Measurements from ENCODE around the gene FSD1L. TPM values are rescaled to one million over a fixed set of nuclear protein-coding genes. Genes with fewer than 3 reads are reported as not detected.

Gene FSD1L
- total RNA-seq, 4 donors from 2014 or later, result 1.8 to 16.8 (median 7.0) TPM

DNA sequence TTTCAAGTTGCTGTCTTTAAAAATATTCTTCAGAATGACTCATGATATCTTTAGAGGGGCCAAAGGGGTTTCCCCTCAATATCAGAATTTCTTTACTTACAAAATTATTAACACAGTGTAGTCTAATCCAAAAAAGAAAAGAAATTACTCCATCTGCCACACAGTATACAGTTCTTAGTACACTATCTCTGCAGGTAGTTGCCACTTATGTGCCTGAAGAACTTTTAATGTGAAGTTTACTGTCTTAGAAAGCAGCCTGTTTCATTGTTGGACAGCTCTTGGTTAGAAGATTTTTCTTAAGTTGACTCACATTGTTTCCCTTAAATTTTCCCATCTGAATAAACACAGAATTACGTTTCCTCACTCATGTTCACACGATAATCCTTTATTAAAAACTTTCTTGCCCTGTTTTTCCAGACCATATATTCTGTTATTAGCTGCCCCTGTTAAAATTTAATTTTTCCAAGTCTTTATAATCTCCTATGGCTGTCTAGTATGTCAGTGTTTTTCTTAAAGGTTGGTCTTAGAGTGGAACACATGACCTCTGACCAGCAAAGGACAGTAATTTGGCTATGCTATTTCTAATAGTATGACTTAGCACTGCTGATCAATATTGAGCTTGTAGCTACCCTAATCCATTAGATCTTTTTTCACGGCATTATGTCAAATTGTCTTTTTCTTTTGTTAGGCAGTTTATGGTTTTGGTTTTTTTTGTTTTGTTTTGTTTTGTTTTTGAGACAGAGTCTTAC is 88.3 kb downstream of the FSD1L start:
- intact Hi-C loops (cut with DNase I; ENCODE audit: low total_unique reads) (no loop called here), in situ Hi-C loops (cut with MboI; ENCODE audit: low pct_ligation_motif_present in 1 of 4, low pct_unique_long_range_greater_than_20kb in 1 of 4, low sequenced_read_pairs in 3 of 4) (no loop called here)
- H3K27ac ChIP-seq, result no peak overlapping the region
- H3K27me3 ChIP-seq, result no peaks in the 10 kb centered on the region
- peaks cover 0 to 4% (median 0%) of the 10 kb centered on the region in 4 donors for H3K4me1 ChIP-seq
- TF ChIP-seq POLR2A (IDR thresholded peaks at IDR 0.05) (no peak), POLR2AphosphoS5 (IDR thresholded peaks at IDR 0.05) (no peak), EP300 (IDR thresholded peaks at IDR 0.05; ENCODE audit: low read depth) (no peak), CTCF (IDR thresholded peaks at IDR 0.05) (no peak)
- H3K4me3 ChIP-seq, result no peak overlapping the region
- WGBS, 2 donors (ENCODE audit: low coverage in 1 of 2), result 79 to 91% methylated on average over 3 of the region's 3 CpGs
- H3K9me3 ChIP-seq, result no peaks in the 10 kb centered on the region
- H3K36me3 ChIP-seq, result peaks cover 0 to 5% (median 1%) of the 10 kb centered on the region in 4 donors
- DNase-seq, result no peak

- DNase-seq, result no peak
- TF ChIP-seq CTCF (IDR thresholded peaks at IDR 0.05) (no peak), POLR2AphosphoS5 (IDR thresholded peaks at IDR 0.05) (no peak), POLR2A (IDR thresholded peaks at IDR 0.05) (no peak), EP300 (IDR thresholded peaks at IDR 0.05; ENCODE audit: low read depth) (no peak)
- Histone ChIP-seq H3K4me1 (no peaks in the 10 kb centered on the region), H3K9me3 (no peaks in the 10 kb centered on the region), H3K27ac (no peak overlapping the region), H3K36me3 (peaks cover 0 to 5% (median 1%) of the 10 kb centered on the region in 4 donors), H3K4me3 (no peak overlapping the region), H3K27me3 (no peaks in the 10 kb centered on the region)
- WGBS, 2 donors (ENCODE audit: low coverage in 1 of 2), result 100% methylated on average over 1 of the region's 1 CpG
- in situ Hi-C loops (cut with MboI; ENCODE audit: low pct_ligation_motif_present in 1 of 4, low pct_unique_long_range_greater_than_20kb in 1 of 4, low sequenced_read_pairs in 3 of 4) (no loop called here), intact Hi-C loops (cut with DNase I; ENCODE audit: low total_unique reads) (no loop called here)
These were observed 91.6 kb downstream of the FSD1L start for GRCh38 chr9:105539452-105539851.

- H3K36me3 ChIP-seq, result peaks cover 0 to 3% (median 0%) of the 10 kb centered on the region in 4 donors
- DNase-seq, result no peak
- intact Hi-C loops (cut with DNase I; ENCODE audit: low total_unique reads) (no loop called here), in situ Hi-C loops (cut with MboI; ENCODE audit: low pct_ligation_motif_present in 1 of 4, low pct_unique_long_range_greater_than_20kb in 1 of 4, low sequenced_read_pairs in 3 of 4) (no loop called here)
- no peaks in the 10 kb centered on the region for H3K9me3 ChIP-seq
- no peak overlapping the region for H3K27ac ChIP-seq
- WGBS, 2 donors (ENCODE audit: low coverage in 1 of 2), result 72 to 97% methylated on average over 3 of the region's 3 CpGs
- TF ChIP-seq EP300 (IDR thresholded peaks at IDR 0.05; ENCODE audit: low read depth), result no peak
- TF ChIP-seq POLR2AphosphoS5 (IDR thresholded peaks at IDR 0.05), result no peak
- no peak for TF ChIP-seq POLR2A (IDR thresholded peaks at IDR 0.05)
- no peak for TF ChIP-seq CTCF (IDR thresholded peaks at IDR 0.05)
- H3K4me3 ChIP-seq, result no peak overlapping the region
- H3K4me1 ChIP-seq, result no peaks in the 10 kb centered on the region
- no peaks in the 10 kb centered on the region for H3K27me3 ChIP-seq
These were observed 94.0 kb downstream of the FSD1L start for GRCh38 chr9:105541838-105542237.

DNA sequence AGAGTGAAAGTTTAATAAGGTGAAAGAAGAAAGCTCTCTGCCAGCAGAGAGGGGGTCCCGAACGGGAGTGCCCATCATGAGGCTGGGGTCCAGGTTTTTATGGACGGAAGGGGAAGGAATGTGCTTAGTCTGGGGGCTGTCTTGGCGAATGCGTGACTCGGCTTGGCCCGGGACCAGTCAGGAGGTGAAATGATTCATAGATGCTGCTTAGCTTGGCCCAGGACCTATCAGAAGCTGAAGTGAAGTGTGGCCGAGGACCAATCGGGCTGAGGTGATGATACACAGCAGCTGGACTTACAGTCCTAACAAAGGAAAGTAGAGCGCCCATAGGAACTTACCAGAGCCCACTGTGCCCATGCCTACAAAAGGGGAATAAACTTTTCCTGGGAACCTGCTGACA is 106.2 kb downstream of the FSD1L start:
- 87 to 100% methylated on average over 2 to 10 of the region's 10 CpGs for WGBS, 2 donors (ENCODE audit: low coverage in 1 of 2)
- Histone ChIP-seq H3K27me3 (no peaks in the 10 kb centered on the region), H3K27ac (no peak overlapping the region), H3K4me3 (no peak overlapping the region), H3K4me1 (peaks cover 5 to 10% (median 6%) of the 10 kb centered on the region in 4 donors), H3K36me3 (no peaks in the 10 kb centered on the region), H3K9me3 (no peaks in the 10 kb centered on the region)
- DNase-seq, result no peak
- no peak for TF ChIP-seq CTCF (IDR thresholded peaks at IDR 0.05)
- no peak for TF ChIP-seq POLR2AphosphoS5 (IDR thresholded peaks at IDR 0.05)
- intact Hi-C loops (cut with DNase I; ENCODE audit: low total_unique reads) (no loop called here), in situ Hi-C loops (cut with MboI; ENCODE audit: low pct_ligation_motif_present in 1 of 4, low pct_unique_long_range_greater_than_20kb in 1 of 4, low sequenced_read_pairs in 3 of 4) (no loop called here)
